Stimulated activated naive CD4-positive, alpha-beta T cell treated with Interleukin-2 at 50 U/mL for 16 hours (primary cell): ENCODE measurements around the gene HHATL.

Experiments used
- DNase-seq: peaks from one replicate; lab custom pipeline; 2025; lab: John Stamatoyannopoulos, UW

Gene HHATL

DNA sequence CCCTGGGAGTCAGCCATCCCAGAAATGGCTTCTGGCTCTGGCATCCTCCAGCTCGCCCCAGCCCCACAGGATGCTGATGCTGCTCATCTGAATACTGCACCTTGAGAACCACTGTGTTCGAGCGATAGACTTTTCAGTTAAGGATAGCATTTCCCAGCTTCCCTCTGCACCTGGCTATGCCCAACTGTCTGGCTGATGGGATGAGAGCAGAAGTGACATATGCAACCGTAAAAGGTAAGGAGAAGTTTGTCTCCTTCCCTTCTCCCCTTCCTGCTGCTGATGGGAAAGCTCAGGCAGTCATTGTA, 9.7 kb upstream of the HHATL start:
- no peak for DNase-seq

DNA sequence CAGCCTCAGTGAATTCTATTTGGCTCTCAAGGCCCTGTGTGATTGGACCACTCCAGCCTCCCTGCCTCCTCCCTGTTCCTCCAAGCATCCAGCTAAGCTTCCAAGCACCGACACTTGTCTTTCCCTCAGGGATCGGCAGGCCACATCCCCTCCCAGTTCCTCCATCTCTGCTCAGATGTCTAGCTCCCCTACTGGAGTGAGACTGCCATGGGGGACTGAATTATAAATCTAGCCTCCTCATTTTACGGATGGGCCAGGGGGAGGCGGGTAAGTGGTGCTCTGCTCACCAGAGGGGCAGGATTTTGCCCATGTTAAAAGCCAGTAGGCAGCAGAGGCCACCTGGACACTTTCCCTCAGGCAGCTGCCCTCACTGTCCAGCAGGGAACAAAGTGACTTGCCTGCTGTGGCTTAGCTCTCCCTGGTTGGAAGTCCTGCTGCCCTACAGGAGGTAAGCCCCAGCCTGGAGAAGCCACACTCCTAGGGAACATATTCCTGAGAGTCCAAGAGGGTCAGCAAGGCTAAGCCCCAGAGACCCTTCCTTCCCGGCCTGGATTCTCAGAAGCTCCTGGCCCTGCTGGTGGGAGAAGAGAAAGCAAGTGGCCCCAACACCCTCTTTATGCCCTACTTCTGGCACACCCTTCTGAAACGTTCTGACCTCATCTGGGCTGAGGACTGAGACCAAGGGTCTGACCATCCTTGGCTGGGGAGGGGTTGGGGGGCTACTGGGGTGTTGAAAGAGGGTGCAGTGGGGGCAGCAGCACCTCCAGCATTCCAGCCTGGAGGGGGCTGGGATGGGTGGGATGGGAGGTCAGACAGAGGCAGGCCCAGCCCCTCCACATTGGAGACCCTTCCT, 9.1 kb upstream of the HHATL start:
- no peak for DNase-seq

DNA sequence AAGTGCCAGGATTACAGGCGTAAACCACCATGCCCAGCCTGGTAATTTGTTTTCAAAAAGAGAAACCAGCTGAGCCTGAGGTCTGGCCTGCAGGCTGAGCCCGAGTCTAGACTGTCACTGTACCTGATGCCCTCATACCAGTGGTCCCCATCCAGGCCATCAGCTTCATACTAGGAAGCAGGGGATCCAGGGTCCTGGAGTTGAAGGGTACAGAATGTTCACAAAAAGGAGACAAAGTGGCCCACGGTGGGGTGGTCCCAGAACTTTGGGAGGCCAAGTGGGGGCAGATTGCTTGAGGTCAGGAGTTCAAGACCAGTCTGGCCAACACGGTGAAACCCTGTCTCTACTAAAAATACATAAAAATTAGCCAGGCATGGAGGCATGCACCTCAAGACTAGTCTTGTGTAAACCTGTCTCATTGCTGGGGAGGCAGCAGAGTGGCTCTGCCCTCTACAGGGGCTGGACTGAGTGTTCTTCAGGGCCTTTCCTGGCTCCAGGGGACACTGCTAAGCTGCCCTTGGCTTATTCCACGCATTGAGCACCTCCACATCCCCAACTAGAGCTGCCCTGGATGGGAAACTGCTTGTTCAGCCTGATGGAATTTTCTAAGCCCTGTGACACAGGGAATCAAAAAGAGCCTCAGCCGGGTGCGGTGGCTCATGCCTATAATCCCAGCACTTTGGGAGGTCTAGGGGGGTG, 7.9 kb upstream of the HHATL start:
- no peak for DNase-seq

DNA sequence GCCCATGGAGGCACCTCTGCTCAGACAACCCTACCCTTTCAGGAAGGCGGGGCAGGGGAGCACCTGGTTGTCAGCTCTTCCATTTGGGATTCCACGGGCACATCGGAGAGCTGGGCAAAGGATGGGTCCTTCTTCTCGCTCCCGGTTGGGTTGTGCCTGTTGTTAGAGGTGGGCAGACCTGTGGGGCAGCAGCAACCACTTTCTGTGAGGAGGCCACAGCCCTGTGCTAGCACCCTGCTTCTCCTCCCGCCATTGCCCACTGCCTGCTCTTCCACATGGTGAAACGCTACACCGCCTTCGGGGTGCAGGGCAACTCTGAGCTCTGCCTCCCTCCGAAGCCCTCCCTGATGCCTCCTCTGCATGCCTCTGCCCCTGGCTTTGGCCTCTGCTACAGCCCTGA, 7.0 kb upstream of the HHATL start:
- DNase-seq = no peak

DNA sequence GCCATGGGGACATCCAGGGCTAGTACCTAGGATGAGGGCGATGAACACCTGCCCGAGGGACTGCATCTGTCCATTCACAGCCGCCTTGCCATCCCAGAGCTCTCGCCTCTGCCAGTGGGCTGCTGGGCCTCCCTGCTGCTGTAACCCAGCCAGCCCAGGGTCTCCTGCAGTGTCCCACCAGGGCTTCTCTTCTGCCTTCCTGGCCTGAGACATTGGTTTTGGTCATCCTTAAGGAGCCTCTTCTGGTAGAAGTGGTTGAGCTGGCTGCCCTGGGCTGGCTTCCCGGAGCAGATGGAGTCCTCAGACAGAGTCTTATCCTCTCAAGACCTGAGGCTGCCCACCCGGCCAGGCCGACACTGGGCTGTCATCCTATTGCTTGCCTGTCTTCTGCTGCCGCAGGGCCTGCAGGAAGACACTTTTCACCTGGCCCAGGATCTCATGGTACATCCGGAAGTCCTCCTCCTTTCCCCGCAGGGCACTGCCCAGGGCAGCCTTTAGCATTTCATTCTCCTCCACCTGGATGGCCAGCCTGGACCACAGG, 6.1 kb upstream of the HHATL start:
- DNase-seq = no peak

DNA sequence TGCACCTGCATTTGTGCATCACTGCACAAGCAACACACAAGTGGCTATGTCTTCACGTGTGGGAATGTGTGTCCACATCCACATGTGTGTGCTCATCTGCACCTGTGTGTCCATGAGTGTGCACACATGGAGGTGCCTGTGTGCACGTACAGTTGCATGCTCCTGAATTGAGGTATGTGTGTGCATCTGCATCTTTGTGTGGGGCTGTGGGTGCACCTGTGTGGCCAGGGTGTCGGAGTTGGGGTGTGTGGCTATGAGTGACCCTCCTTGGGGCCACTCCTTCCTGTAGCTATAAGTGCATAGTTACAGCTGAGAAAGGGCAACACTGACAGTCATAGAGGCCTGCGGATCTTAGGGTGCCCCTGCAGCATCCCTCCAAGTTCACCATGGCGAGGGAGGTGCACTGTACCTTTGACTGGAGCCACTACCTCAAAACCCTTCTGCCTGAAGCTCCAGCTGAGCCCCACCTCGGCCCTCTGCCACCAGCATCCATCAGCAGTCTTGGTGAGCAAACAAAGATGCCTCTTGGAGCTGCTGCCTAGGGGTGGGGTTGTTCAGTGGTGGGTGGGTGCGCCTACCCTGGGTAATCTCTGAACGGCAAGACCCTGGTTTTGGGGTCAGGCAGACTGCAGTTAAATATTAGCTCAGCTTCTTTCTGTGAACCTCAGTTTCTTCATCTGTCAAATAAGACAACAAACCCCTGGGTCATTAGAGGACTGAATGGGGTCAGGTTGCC, 5.2 kb upstream of the HHATL start:
- no peak for DNase-seq

DNA sequence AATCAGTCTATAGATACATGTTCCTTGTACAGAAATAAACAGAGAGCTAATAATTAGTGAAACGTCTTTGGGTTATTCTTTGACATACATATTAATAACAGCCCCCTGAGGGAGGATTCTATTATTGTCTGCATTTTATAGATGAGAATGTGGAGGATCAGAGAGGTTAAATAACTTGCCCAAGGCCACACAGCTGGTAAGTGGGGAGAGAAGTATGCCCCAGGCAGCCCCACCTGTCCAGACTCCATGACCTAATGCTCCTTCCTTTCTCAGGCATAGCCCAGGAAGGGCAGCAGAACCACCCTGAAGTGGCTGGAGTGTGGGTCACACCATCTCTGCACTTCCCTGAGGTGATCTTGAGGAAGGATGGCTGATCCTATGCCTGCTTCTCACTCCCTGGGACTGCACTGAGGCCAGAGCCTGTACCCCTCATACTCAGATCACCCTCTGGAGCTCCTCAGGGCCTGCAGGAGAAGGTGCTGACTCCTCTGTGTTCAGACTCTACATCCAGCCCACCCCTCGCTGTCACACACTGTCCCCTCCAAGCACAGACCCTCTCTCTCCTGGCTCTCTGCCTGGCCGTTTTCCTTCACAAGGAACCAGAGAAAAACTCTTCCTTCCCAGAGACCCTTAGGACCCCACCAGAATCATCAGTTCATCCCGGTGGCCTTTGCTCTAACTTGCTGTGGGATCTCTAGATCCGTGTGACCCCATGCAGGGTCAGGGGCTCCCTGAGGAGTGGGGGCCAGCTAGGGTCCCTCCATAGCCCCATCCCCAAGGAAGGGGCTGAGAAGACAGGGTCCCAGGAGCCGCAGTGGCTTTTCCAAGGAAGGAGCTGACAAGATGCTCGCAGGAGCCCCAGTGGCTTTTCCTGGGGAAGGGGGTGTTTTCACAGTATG, 4.4 kb upstream of the HHATL start:
- DNase-seq = no peak

DNA sequence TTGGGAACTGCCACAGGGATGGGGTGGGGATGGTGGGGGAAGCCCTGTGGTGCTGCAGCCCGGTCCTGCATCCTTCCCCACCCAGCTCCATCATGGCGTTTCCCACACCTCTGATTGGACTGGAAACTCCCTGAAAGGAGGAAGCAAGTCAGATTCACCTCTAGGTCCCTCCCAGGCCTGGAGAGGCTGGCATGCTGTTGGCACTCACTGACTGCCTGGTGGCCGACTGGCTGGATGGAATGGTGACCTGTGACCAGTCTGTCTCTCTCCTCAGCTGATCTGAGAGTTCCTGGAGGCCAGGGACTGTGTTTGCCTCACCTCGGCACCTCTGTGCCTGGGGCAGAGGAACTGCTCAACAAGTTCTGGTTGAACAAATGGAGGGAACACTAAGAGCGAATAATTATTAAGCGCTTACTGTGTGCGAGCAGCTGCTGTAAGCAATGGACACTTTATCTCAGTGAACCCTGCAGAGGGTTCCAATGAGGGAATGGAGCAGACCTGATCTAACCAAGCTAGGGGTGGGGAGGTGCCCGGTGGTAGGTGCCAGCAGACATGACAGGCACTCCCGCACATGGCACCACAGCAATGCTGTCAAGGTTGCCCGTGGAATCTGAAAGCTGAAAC, 3.5 kb upstream of the HHATL start:
- no peak for DNase-seq

DNA sequence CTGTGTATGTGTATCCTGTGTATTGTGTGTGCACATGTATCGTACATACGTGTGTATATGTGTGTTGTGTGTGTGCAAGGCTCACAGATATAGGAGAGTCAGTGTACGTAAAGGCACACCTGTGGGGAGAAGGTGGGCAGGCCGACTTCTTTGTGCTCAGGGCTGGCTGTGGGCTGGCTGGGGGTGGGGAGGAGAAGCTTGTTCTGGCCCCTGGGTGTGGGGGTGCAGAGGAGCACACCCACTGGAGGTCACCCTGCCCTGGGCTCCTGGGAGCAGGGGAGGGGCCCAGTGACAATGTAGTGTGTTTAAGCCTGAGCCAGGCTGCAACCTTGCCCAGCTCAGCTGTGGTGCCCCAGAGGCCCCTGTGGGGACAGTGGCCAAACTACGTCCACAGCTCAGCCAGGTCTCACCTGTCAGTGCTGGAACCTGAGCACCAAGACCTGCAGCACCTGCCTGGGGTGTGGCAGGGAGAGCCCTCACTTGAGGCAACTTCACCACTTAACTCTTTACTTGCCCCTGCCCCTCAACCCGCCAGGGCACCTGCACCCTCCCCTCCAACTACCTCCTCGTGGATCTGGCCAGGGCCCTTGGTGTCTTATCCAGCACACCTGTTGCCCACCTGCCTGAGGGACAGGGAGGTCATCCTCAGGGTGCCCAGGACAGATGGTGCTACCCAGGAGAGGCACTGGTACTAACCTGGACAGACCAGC, 2.6 kb upstream of the HHATL start:
- no peak for DNase-seq

DNA sequence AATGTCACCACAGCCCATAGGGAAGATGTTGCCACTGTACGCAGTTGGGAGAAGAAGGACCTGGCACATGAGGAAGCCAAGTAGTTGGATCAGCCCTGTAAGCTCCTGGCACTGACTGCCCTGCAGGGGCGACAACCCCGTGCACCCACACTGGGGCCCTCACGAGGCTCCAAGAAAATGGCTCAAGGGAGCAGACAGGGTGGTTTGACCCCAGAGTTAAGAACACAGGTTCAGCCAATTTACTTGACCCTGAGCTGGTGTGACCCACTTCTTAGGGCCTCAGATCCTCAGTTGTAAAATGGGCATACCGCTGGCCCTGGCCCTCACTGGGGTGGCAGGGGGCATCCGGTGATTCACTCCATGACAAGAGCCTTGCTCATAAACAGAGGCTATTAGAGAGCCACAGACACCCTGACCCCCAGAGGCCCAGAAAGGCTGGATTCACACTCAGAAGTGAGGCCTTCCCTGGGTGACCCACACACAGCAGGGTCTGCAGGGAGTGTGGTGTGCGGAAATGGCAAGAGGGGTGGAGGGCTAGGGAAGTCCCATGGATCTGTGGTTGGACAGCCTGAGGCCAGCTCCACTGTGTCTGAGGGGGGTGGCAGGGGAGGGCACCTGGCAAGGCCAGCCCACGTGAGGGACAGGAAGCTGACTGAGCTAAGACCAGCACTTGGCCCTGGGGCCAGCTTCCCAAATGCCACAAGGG, 1.7 kb upstream of the HHATL start:
- DNase-seq = no peak

DNA sequence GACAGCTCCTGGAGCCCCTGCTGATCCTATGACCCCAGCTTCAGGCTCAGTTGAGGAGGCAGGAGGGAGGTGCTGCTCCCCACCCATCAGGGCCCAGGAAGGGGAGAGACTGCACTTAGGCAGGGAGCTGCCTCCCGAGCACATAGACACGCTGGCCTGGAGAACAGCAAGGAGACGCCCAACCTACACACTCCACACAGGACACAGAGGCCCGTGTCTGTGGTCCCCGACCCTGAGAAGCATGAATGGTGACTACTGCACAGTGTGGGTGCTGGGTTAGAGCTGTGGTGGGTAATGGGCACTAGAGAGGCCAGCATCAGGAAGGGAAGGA, 1.1 kb upstream of the HHATL start:
- DNase-seq = no peak

DNA sequence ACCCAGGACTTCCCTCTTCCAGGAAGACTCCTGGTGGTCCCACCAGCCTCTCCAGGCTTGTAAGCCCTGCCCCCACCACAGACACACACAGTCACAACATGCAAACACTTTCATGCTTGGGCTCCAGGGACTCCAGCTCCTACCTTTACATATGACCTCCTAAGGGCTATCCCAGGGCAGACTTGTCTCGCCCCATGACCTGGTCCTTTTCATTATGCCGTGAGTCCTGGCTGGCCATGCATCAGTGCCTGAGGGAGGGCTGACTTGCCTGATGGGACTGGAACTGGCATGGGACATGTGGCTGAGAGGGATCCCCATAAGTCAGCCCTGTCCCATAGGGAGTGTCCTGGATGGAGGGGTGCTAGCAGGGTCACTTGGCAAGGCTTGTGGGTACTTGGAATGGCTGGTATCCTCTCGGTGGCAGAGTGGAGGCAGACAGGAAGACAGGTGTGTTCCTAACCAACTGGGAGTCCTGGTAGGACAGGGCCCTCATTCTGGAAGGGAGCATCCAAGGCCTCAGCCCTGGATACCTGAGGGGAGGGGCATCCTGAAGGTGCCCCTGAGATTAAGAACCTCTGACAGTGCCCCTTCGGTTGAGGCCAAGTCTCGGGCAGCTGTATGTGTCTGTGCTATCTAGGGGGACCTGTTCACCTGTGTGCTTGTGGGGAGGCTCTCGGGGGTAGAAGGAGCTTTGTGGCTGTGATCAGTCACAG, 540 bp upstream of the HHATL start:
- no peak for DNase-seq

DNA sequence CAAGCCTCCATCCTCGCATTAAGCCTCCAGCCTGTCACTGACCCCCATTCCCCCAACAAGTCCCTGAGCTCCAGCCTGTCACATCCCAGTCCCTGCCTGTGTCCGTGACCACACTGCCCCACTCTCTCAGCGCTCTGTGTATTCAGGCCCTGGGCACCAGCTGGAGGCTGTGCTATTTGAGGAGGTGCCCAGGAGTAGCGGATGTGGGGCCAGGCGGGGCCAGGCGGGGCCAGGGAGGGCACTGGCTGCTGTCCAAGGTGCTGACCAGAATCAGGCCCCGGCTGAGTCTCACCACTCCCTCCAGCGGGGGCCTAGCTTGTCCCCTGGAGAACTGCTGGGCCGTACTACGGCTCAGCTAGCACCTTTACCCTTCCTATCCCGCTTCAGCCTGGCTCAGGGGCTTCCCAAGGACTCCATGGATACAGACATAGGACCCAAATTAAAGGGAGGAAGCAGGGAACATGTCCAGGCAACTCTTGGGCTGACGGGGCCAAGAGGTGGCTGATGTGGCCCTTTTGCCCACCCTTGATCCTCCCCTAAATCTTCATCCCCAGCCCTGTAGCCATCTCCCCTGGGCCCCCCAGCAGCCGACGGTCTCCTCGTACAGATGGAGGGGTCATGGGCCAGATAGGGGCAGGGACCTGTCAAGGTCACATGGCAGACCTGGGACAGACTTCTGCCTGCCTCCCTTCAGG, 1.1 kb downstream of the HHATL start:
- DNase-seq = peak; percentile 25

DNA sequence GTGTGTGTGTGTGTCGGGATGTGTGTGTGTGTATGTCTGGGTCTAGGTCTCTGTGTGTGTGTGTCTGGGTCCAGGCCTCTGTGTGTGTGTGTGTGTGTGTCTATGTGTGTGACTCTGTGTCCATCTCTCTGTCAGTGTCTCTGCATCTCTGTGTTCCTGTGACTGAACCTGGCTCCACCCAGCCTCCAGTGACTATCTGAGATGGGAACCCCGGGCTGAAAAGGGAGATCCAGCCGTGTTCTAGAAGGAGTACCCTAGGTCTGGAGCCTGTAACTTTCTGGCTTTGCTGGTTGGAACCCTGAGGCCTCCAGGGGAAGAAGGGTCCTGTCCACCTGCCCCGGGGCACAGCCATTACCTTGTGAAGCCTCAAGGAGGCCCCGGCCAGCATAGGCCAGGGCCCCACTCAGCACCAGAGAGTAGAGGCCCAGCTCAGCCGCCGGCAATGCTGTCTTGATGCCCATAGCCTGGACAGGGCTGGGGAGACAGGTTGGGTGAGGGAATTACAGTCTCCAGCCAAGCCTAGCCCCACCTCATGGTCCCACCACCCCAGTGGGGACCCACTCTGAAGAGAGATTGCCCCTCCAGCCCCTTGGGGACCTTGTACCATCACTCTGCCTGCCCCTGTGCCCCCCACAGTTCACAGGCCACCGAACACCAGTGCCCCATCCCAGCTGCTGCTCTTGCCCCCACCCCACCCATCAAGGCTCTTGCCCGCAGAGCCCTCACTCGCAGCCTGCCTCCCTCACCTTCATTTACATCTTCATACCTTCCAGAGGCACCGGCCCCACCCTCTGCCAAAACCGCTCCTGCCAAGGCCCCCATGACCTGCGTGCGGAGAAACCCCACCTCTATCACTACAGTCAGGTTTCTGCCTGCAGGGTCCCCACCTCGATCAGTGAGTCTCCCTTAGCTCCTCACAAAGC, 2.0 kb downstream of the HHATL start:
- no peak for DNase-seq

DNA sequence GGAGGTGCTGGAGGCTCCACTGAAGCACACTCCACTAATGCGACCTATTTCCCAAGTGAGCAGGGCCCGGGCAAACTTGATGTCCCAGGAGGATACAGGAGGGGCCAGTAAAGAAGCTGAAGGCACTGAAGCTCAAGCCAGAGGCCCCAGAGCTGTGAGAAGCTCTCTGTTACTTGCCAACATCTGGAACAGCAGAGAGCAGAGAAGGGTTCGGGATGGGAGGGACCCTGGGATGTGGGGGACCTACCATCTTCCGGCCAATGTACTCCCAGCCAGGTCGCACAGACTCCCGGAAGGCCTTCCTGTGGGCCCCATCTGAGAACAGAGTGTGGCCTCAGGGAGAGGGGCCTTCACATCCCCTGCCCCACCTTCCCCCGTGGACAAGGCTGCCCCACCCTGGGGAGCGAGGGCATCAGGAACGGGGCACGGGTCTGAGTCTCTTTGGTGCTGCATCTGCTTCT, 3.1 kb downstream of the HHATL start:
- no peak for DNase-seq

DNA sequence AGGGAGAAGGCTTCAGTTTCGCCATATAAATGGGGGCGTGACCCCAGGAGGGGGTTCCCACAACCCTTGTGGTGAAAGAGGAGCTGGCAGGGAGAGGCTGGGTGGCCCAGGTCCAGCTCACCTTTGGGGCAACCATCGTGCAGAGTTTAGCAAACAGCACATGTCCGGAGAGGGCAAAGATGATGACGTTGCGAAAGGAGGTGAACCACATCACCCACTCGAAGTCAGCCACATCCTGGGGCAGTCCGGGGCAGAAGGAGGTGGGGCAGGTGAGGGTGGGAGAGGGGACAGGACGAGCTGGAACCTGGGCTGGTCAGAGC, 3.7 kb downstream of the HHATL start:
- DNase-seq = no peak

DNA sequence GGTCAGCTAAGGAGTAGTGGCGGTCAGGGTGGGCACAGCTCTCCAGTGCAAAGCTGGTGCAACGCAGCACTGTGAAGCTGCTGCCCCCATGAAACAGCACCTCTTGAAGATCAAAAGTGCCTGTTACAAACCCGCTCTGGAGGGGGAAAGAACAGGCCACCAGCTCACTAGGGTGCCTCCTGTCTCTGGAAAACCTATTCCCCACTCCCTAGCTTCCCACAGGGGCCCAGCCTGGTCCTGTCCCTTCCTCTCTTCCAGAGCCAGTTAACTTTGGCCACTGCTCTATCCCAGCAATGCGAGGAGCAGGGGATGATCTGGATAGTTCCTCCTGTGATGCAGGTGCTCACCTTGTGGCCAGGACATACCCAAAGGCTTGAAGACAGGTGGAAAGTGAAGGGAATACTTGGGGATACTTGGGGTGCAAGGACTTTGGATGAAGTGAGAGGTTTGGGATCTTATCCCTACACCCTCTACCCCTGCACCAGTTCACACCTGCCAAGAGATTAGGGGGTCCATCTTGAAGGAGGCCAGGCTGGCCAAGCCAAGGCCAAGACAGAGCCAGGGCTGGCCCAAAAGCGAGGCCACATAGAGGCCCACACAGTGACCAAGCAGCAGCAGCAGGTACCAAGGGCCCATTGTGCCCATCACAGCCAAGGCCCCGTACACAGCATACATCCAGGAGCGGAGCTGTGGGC, 4.2 kb downstream of the HHATL start:
- DNase-seq = no peak
